Measurements from ENCODE around the gene PCDHA6. TPM values are rescaled to one million over a fixed set of nuclear protein-coding genes. Genes with fewer than 3 reads are reported as not detected.

PCDHA6 gene
- total RNA-seq, 4 donors from 2014 or later: 0.19 to 0.27 (median 0.21) TPM; not detected in 1

- Histone ChIP-seq H3K27me3 (peaks cover 0 to 40% (median 0%) of the 10 kb centered on the region in 4 donors), H3K27ac (no peak within 1 kb of the TSS), H3K9me3 (peaks cover 0 to 40% (median 24%) of the 10 kb centered on the region in 3 donors), H3K36me3 (no peaks in the 10 kb centered on the region), H3K4me1 (no peaks in the 10 kb centered on the region), H3K4me3 (peak within 1 kb of the TSS in 1 of 4 donors; percentile 24)
- intact Hi-C loops (cut with DNase I): no loop called here
- no peak for DNase-seq
- 26 to 40% methylated on average over 31 to 38 of the region's 44 CpGs for WGBS, 2 donors
- TF ChIP-seq CTCF (IDR thresholded peaks at IDR 0.05) (no peak), POLR2A (IDR thresholded peaks at IDR 0.05) (no peak)
These were observed 28.3 kb downstream of the PCDHA6 start, which contains the start of gene PCDHA10 for GRCh38 chr5:140855772-140856674. TSS of gene PCDHA10 (plus strand) at chr5:140855897. CDS start at chr5:140856049, 152 bp downstream.

- H3K27me3 ChIP-seq: peaks cover 0 to 46% (median 0%) of the 10 kb centered on the region in 4 donors
- intact Hi-C loops (cut with DNase I): no loop called here
- WGBS, 2 donors: 72 to 79% methylated on average over 22 to 23 of the region's 94 CpGs
These were observed 29.6 kb downstream of the PCDHA6 start for GRCh38 chr5:140857177-140857986.

GRCh38 chr5:140857987-140858240 lies 30.2 kb downstream of the PCDHA6 start:
- H3K27ac ChIP-seq: no peak overlapping the region
- 67% methylated on average over 1 of the region's 22 CpGs; no CpG with 5 or more reads in 1 of the 2 donors for WGBS, 2 donors
- DNase-seq: no peak
- H3K36me3 ChIP-seq: no peaks in the 10 kb centered on the region
- TF ChIP-seq POLR2A (IDR thresholded peaks at IDR 0.05): no peak
- no peak for TF ChIP-seq CTCF (IDR thresholded peaks at IDR 0.05)
- intact Hi-C loops (cut with DNase I): no loop called here
- no peaks in the 10 kb centered on the region for H3K4me1 ChIP-seq
- peaks cover 0 to 47% (median 0%) of the 10 kb centered on the region in 4 donors for H3K27me3 ChIP-seq
- peaks cover 0 to 54% (median 27%) of the 10 kb centered on the region in 3 donors for H3K9me3 ChIP-seq
- H3K4me3 ChIP-seq: no peak overlapping the region

More at GRCh38 chr5:140857177-140857986, 29.6 kb downstream of the PCDHA6 start:
- Histone ChIP-seq H3K36me3 (no peaks in the 10 kb centered on the region), H3K9me3 (peaks cover 0 to 51% (median 22%) of the 10 kb centered on the region in 3 donors), H3K4me3 (no peak overlapping the region), H3K4me1 (no peaks in the 10 kb centered on the region), H3K27ac (no peak overlapping the region)
- DNase-seq: no peak
- TF ChIP-seq CTCF (IDR thresholded peaks at IDR 0.05): no peak
- no peak for TF ChIP-seq POLR2A (IDR thresholded peaks at IDR 0.05)

GRCh38 chr5:140862441-140863295 lies 34.9 kb downstream of the PCDHA6 start:
- WGBS, 2 donors: 58 to 73% methylated on average over 35 to 54 of the region's 76 CpGs
- H3K27me3 ChIP-seq: peaks cover 0 to 22% (median 0%) of the 10 kb centered on the region in 4 donors
- H3K9me3 ChIP-seq: peaks cover 0 to 34% (median 14%) of the 10 kb centered on the region in 3 donors
- DNase-seq: no peak
- no peak for TF ChIP-seq POLR2A (IDR thresholded peaks at IDR 0.05)
- no peak for TF ChIP-seq CTCF (IDR thresholded peaks at IDR 0.05)
- no peaks in the 10 kb centered on the region for H3K36me3 ChIP-seq
- intact Hi-C loops (cut with DNase I): no loop called here
- no peak overlapping the region for H3K4me3 ChIP-seq
- H3K27ac ChIP-seq: no peak overlapping the region
- H3K4me1 ChIP-seq: no peaks in the 10 kb centered on the region

All from esophagus squamous epithelium (tissue), 5 donors.